ENCODE data around the gene ATP9A. TPM values are rescaled to one million over a fixed set of nuclear protein-coding genes. Genes with fewer than 3 reads are reported as not detected.
"Not testable (repeated sequence)": the region's sequence is repeated elsewhere in the genome, so short reads cannot be mapped to it uniquely, and the experiment has no call there.

ATP9A gene
- total RNA-seq, 2 experiments from 2014 or later, result 0.21 to 0.50 TPM

DNA sequence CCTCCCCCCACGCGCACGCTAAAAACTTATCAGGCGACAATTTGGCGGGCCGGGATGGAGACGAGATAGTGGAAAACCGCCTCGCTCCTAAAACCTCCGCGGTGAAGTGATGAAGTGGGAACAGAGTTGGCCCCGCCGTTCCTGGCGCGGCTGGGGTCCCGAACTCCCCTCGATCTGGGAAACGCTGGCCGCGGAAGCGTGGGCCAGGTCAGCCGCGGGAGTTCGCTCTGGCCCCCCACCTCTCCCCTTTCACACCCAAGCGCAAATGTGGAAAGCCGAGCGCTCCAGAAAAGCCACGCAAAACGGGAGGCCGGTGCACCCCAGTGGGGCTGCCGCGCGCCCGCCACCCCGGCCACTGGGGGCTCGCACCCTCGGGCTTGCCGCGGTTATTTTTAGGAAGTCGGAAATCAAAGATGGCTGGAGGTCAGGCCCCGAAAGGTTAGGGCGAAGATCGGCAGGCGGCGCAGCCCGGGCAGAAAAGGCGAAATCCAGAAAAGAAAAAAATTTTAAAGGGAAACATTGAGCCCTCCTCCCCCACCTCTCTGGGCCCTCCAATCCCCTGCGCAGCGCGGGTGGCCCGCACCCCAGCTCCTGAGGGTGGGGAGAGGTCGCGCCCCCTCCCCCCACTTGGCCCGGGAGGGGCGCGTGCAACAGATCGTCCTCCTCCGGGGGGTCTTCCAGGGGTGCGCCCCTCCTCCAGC is 33.1 kb upstream of the ATP9A start:
- CTCF ChIA-PET, result interaction anchor here (0.7 kb wide), 1 partner anchor 703 kb away, joined by 5 read pairs; no protein-coding TSS in a partner anchor
- Mint-ChIP-seq H3K4me3 (peak overlapping the region; percentile 19), H3K9me3 (no peaks in the 10 kb centered on the region), H3K36me3 (ENCODE audit: low read depth) (no peaks in the 10 kb centered on the region), H3K4me1 (peaks cover 10% of the 10 kb centered on the region), H3K27ac (no peak overlapping the region), H3K27me3 (peaks cover 63% of the 10 kb centered on the region)
- DNase-seq, result no peak
- POLR2A ChIA-PET, result no interaction called here

DNA sequence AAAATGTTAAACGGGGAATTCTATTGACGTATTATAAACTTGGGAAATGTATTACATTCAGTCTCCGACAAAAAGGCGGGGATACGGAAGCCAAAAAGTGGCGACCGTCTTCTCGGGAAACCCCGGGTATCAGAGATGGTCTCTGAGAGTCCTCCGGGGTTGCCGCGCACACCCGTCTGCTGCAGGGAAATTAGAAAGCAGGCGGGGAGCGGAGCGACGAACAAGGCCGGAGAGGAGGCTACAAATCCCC is 32.6 kb upstream of the ATP9A start:
- no peaks in the 10 kb centered on the region for H3K36me3 Mint-ChIP-seq (ENCODE audit: low read depth)
- no peak for DNase-seq
- H3K4me3 Mint-ChIP-seq, result peak overlapping the region; percentile 19
- H3K27ac Mint-ChIP-seq, result no peak overlapping the region
- ChIA-PET POLR2A (no interaction called here), CTCF (no interaction called here)
- peaks cover 10% of the 10 kb centered on the region for H3K4me1 Mint-ChIP-seq
- H3K27me3 Mint-ChIP-seq, result peaks cover 63% of the 10 kb centered on the region
- no peaks in the 10 kb centered on the region for H3K9me3 Mint-ChIP-seq

DNA sequence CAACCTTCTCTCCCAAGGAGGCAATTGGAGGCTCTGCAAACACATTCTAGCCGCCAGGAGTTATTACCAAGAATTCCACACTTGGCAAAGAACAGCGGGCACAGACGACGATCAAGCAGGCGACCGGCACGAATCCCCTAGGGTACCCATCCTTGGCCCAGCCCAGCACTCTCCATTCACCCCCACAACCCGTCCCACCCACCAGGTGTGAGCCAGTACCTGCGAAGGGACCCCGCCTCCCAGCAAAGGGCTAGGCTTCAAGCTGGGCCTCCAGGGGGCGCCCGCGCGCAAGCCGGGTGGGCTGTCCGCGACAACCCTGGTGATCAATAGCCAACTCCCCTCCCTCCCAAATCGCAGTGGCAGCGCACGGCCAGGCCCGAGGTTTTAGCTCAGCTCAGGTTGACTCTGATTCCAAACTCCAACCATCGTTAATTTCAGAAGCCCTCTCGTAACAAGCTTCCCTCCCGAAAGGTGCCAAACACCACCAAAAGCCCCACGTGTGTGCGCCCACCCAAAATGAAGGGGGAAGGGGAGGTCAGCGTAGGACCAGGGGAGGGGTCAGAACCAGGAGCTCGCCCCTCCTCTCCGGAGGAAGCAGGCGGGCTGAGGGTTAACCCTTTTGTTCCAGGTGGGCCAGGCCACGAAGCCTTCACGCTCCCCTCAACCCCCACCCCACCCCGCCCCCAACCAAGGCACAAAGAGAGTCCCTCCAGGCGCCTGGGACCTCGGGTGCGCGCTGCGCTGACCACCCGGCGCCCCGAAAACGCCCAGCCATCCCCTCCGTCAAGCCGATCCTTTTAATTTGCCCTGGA is 32.1 kb upstream of the ATP9A start:
- ChIA-PET POLR2A (no interaction called here), CTCF (interaction anchor here (0.6 to 1.3 kb wide), 3 partner anchors 9 to 134 kb away, joined by 3 to 4 read pairs (median 3); no protein-coding TSS in a partner anchor)
- DNase-seq, result peak; percentile 58
- Mint-ChIP-seq H3K9me3 (no peaks in the 10 kb centered on the region), H3K36me3 (ENCODE audit: low read depth) (no peaks in the 10 kb centered on the region), H3K4me3 (no peak overlapping the region), H3K4me1 (peaks cover 10% of the 10 kb centered on the region), H3K27me3 (peaks cover 62% of the 10 kb centered on the region), H3K27ac (no peak overlapping the region)

DNA sequence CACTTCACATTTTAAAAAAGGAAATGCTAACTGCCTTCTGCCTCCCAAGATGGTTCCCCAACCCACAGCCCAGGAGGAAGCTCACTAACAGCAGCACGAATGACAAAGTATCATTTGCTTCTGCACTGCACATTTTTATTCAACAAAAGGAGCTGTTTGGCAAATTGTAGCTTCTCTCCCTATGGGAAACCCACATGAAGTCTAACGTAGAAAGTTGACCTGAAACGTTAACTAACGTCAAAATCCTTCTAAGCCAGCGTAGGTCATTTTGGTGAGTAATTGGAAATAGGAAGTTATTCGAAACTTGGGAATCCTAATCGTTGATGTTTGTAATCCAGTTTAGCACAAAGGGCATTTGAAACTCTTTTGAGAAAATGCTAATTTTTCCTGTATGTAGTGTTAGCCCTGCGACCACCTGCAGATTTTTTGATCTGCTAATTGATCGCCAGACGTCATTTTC is 31.2 kb upstream of the ATP9A start:
- Mint-ChIP-seq H3K9me3 (no peaks in the 10 kb centered on the region), H3K27me3 (peaks cover 59% of the 10 kb centered on the region), H3K36me3 (ENCODE audit: low read depth) (no peaks in the 10 kb centered on the region), H3K4me1 (peaks cover 10% of the 10 kb centered on the region), H3K4me3 (no peak overlapping the region), H3K27ac (no peak overlapping the region)
- DNase-seq, result no peak
- CTCF ChIA-PET, result interaction anchor here (0.6 to 1.3 kb wide), 3 partner anchors 8 to 134 kb away, joined by 3 to 4 read pairs (median 3); no protein-coding TSS in a partner anchor
- POLR2A ChIA-PET, result interaction anchor here (0.6 kb wide), 1 partner anchor 599 kb away, joined by 3 read pairs; no protein-coding TSS in a partner anchor

DNA sequence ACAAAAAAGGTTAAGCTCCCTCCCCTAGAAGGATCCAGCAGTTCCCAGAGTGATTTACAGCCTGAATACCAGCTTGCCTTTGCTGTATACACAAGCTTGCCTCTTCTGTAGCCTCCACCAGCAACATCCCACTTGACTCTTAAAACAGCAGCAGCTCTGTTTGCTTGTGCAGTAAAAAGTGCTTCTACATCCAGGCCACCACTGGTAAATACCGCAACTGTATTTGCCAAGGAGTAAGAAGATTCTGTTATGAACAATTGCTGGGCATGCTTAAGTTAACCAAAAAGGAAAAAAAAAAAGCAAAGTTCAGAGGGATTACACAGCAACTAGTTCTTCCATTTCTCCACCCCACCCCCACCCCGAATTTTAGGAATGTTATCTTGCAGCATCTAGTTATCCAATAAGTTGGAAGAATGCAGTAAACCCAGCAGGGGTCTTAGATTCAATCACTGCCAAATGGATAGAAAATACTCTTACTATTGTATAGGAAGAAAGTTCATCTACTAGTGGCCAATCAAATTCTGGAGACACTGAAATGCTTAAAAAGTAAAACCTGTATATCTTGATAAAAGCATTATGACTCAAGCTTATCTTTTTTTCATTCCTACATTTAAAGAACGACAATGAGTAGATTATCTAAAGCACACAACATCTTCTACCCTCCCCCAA is 29.3 kb upstream of the ATP9A start:
- Mint-ChIP-seq H3K27ac (no peak overlapping the region), H3K4me1 (peaks cover 10% of the 10 kb centered on the region), H3K27me3 (peaks cover 46% of the 10 kb centered on the region), H3K4me3 (no peak overlapping the region), H3K36me3 (ENCODE audit: low read depth) (no peaks in the 10 kb centered on the region), H3K9me3 (no peaks in the 10 kb centered on the region)
- DNase-seq, result no peak
- ChIA-PET POLR2A (no interaction called here), CTCF (interaction anchor here (1.3 kb wide), 1 partner anchor 9 kb away, joined by 3 read pairs; no protein-coding TSS in a partner anchor)

DNA sequence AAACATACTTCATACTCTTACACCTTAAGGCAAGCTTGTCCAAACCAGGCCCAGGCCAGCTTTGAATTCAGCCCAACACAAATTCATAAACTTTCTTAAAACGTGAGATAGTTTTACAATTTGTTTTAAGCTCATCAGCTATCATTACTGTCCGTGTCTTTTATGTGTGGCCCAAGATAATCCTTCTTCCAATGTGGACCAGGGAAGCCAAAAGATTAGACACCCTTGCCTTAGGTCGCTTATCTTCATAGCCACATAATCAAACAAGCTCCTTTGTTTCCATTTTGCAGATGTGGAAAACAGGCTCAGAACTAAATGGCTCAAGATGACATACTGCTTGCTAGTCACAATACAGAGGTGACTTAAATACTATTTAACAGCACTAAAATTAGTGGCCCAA is 28.1 kb upstream of the ATP9A start:
- no peak overlapping the region for H3K27ac Mint-ChIP-seq
- peaks cover 40% of the 10 kb centered on the region for H3K27me3 Mint-ChIP-seq
- no peak for DNase-seq
- ChIA-PET CTCF (interaction anchor here (0.6 kb wide), 1 partner anchor 56 kb away, joined by 3 read pairs; no protein-coding TSS in a partner anchor), POLR2A (no interaction called here)
- H3K4me3 Mint-ChIP-seq, result no peak overlapping the region
- H3K9me3 Mint-ChIP-seq, result no peaks in the 10 kb centered on the region
- H3K36me3 Mint-ChIP-seq (ENCODE audit: low read depth), result no peaks in the 10 kb centered on the region
- H3K4me1 Mint-ChIP-seq, result peaks cover 10% of the 10 kb centered on the region

DNA sequence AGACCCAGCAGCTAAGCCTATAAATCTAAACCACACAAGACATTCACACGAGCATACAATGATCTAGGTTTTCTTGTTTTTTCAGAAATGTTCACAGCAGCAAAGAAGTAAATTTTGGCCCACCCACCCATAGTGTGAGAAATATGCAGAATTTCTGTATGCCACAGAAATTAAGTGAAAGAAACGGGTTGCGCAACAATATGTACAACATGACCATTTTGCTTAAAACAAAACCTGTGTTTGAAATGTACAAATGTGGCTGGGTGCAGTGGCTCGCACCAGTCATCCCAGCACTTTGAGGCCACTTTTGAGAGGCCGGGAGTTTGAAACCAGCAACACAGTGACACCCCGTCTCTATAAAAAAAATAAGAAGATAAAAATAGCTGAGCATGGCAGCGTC is 24.8 kb upstream of the ATP9A start:
- no peak overlapping the region for H3K4me3 Mint-ChIP-seq
- no peaks in the 10 kb centered on the region for H3K4me1 Mint-ChIP-seq
- ChIA-PET POLR2A (no interaction called here), CTCF (no interaction called here)
- no peaks in the 10 kb centered on the region for H3K36me3 Mint-ChIP-seq (ENCODE audit: low read depth)
- peaks cover 12% of the 10 kb centered on the region for H3K27me3 Mint-ChIP-seq
- DNase-seq, result no peak
- no peak overlapping the region for H3K27ac Mint-ChIP-seq
- no peaks in the 10 kb centered on the region for H3K9me3 Mint-ChIP-seq

DNA sequence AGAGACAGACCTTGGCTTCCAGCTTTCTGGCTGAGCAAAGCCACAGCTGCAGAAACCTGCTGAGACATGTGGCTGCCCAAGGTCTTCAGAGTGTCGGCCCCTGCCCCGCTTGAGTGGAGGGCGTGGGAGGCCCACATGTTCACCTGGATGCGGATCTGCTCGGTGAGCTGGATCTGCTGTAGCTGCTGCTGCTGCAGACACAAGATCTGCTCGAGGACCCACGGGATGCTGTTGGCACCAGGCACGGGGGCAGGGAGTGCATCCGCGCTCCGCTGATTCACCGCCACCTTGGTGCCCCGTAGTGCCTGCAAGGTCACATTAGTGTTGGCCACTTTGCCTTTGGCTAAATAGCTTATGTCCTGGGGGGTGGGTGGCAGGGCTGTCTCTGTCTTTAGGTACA is 23.4 kb upstream of the ATP9A start:
- Mint-ChIP-seq H3K27ac (no peak overlapping the region), H3K9me3 (no peaks in the 10 kb centered on the region), H3K36me3 (ENCODE audit: low read depth) (no peaks in the 10 kb centered on the region), H3K4me3 (no peak overlapping the region), H3K4me1 (no peaks in the 10 kb centered on the region), H3K27me3 (peaks cover 4% of the 10 kb centered on the region)
- no peak for DNase-seq
- POLR2A ChIA-PET, result no interaction called here
- CTCF ChIA-PET, result interaction anchor here (1.4 kb wide), 1 partner anchor 8 kb away, joined by 3 read pairs; no protein-coding TSS in a partner anchor

DNA sequence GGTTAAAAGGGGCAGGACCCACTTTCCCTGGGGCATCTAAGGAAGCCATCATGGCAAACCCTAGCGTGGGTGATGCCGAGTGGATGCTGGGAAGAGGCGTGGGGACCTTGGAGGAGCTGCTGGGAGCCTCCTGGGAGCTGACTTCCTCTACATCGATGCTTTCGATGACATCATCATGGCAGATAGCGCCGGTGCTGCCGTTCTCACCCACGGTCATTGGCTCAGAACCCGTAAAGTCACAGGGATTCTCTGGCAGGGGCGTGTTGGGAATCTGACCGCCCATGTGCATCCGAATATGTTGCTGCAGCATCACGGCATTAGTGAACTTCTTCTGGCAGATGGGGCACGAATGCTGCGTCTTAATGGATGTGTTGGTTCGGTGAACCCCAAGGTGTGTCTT is 22.1 kb upstream of the ATP9A start:
- no peaks in the 10 kb centered on the region for H3K4me1 Mint-ChIP-seq
- H3K9me3 Mint-ChIP-seq, result no peaks in the 10 kb centered on the region
- no peak overlapping the region for H3K4me3 Mint-ChIP-seq
- no peaks in the 10 kb centered on the region for H3K36me3 Mint-ChIP-seq (ENCODE audit: low read depth)
- no peak for DNase-seq
- no peak overlapping the region for H3K27ac Mint-ChIP-seq
- ChIA-PET POLR2A (no interaction called here), CTCF (interaction anchor here (0.5 kb wide), 1 partner anchor 500 kb away, joined by 5 read pairs; no protein-coding TSS in a partner anchor)
- H3K27me3 Mint-ChIP-seq, result no peaks in the 10 kb centered on the region

DNA sequence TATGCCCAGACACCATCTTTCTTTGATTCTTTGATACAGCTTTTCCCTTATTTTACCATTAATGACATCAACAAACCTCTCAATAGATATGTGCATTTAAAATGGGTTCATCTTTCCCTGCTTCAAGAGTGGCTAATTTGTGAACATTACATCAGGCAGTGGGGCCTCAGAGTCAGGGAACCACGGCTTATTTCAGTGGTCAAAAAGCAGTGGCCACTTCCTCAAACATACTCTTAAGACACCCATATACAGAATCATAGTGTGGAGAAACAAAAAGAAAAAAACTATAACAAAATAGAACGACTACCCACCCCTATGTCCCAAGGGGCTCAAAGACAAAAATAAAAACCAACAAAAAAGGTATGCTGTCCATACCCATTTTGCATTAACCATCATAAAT is 21.2 kb upstream of the ATP9A start:
- CTCF ChIA-PET, result no interaction called here

DNA sequence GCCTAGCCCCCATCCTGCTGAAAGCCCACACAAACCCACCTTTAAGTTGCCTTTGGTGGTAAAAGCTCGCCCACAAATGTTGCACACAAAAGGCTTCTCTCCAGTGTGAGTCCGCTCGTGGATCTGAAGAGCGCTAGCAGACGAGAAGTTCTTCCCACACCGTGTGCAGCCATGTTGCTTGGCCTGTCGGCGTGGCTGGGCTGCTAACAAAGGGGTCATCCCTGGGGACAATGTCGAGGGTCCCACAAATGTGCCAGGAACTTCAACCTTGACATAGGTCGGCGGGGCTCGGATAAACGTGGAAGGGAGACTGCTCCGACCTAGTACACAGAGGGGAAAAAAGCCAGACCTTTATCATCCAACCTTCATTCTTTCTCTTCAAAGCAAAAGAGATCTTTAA is 20.6 kb upstream of the ATP9A start:
- CTCF ChIA-PET, result interaction anchor here (1.0 kb wide), 1 partner anchor 9 kb away, joined by 3 read pairs; no protein-coding TSS in a partner anchor

More for the DNA sequence above, 21.2 kb upstream of the ATP9A start:
- Mint-ChIP-seq H3K9me3 (no peaks in the 10 kb centered on the region), H3K27me3 (no peaks in the 10 kb centered on the region), H3K4me3 (no peak overlapping the region), H3K36me3 (ENCODE audit: low read depth) (no peaks in the 10 kb centered on the region), H3K27ac (no peak overlapping the region), H3K4me1 (no peaks in the 10 kb centered on the region)
- POLR2A ChIA-PET, result no interaction called here
- no peak for DNase-seq

DNA sequence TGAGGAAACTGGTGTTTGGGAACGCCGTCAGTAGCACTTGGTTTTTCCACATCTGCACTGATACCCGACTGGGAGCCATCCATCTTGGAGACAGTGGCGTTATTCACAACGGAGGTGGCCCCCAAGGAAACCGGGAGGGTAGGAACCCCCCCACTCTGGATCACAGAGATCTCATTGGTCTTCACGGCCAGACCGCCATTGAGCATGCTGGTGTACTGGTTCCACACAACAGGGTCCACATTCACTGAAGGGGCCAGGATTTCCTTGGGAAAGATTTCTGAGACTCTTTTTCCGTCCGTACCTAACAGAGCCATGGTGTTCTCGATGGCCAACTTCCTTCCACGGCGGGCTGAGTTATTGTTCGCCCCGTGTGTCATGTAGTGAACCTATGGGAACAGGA is 16.1 kb upstream of the ATP9A start:
- H3K27ac Mint-ChIP-seq, result no peak overlapping the region
- DNase-seq, result no peak
- H3K36me3 Mint-ChIP-seq (ENCODE audit: low read depth), result no peaks in the 10 kb centered on the region
- H3K4me1 Mint-ChIP-seq, result no peaks in the 10 kb centered on the region
- no peak overlapping the region for H3K4me3 Mint-ChIP-seq
- CTCF ChIA-PET, result no interaction called here
- H3K27me3 Mint-ChIP-seq, result peaks cover 2% of the 10 kb centered on the region
- H3K9me3 Mint-ChIP-seq, result no peaks in the 10 kb centered on the region
- POLR2A ChIA-PET, result no interaction called here

More for the DNA sequence above, 20.6 kb upstream of the ATP9A start:
- H3K27ac Mint-ChIP-seq, result no peak overlapping the region
- H3K4me3 Mint-ChIP-seq, result no peak overlapping the region
- no peaks in the 10 kb centered on the region for H3K36me3 Mint-ChIP-seq (ENCODE audit: low read depth)
- DNase-seq, result no peak
- POLR2A ChIA-PET, result no interaction called here
- no peaks in the 10 kb centered on the region for H3K27me3 Mint-ChIP-seq
- H3K9me3 Mint-ChIP-seq, result no peaks in the 10 kb centered on the region
- no peaks in the 10 kb centered on the region for H3K4me1 Mint-ChIP-seq

DNA sequence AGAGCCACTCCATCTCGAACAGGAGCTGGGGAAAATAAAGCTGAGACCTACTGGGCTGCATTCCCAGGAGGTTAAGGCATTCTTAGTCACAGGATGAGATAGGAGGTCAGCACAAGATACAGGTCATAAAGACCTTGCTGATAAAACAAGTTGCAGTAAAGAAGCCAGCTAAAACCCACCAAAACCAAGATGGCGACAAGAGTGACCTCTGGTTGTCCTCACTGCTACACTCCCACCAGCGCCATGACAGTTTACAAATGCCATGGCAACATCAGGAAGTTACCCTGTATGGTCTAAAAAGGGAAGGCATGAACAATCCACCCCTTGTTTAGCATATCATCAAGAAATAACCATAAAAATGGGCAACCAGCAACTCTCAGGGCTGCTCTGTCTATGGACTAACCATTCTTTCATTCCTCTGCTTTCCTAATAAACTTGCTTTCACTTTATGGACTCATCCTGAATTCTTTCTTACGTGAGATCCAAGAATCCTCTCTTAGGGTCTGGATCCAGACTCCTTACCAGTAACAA is 10.1 kb upstream of the ATP9A start:
- H3K9me3 Mint-ChIP-seq; DNase-seq; H3K4me1 Mint-ChIP-seq; POLR2A ChIA-PET; H3K36me3 Mint-ChIP-seq (ENCODE audit: low read depth); CTCF ChIA-PET; H3K27me3 Mint-ChIP-seq; H3K4me3 Mint-ChIP-seq; H3K27ac Mint-ChIP-seq: not testable (repeated sequence)
